Mucosa of descending colon (tissue), 3 donors: Measurements from ENCODE around the gene NEK10. TPM values are rescaled to one million over a fixed set of nuclear protein-coding genes. Genes with fewer than 3 reads are reported as not detected.
"Not testable (repeated sequence)": the region's sequence is repeated elsewhere in the genome, so short reads cannot be mapped to it uniquely, and the experiment has no call there.

Experiments
- ATAC-seq: fragments of 200-7000 bp; cut with Tn5 transposase; one replicate; pipeline ENCODE4 v1.9.1; 2020; ENCODE audit warnings: mild to moderate bottlenecking, moderate library complexity
- DNase-seq, 3 donors: peaks; one replicate each; pipeline ENCODE4 v3.0.0-alpha.2; 2020
- H3K36me3 ChIP-seq: fragments of 200-600 bp; one replicate; pipeline ENCODE4 v1.8.0; 2021; ENCODE audit warnings: low read depth, mild to moderate bottlenecking
- H3K4me1 ChIP-seq: fragments of 200-600 bp; one replicate; pipeline ENCODE4 v1.8.0; 2021; ENCODE audit warnings: low read depth, mild to moderate bottlenecking
- H3K4me3 ChIP-seq: fragments of 200-600 bp; one replicate; pipeline ENCODE4 v1.8.0; 2021; ENCODE audit warnings: mild to moderate bottlenecking
- H3K9me3 ChIP-seq: fragments of 200-600 bp; one replicate; pipeline ENCODE4 v1.8.0; 2021; ENCODE audit warnings: mild to moderate bottlenecking
- intact Hi-C, 2 donors: fragments of 100-400 bp; cut with DNase I in 1 of 2; cut with micrococcal nuclease in 1 of 2; formaldehyde crosslinking; loops; one replicate each; pipeline versions ENCODE4 v1.11.0 to v1.11.1; 2022; cut with DNase I, micrococcal nuclease
- long read RNA-seq, 2 donors: library from polyadenylated mRNA; unstranded; transcript quantifications; one replicate each; pipeline ENCODE4 v2.0.0, GENCODE V29; 2019 to 2021
- total RNA-seq, 3 donors: library from RNA; stranded (reverse); fragmentation: NEBNext Ultra II Directional in 2 of 3; extraction: Animal tissue kit (Norgen Biotek cat#: 25700) in 2 of 3; gene quantifications; one replicate each; pipeline versions ENCODE4 v1.2.1 to v1.2.4, GENCODE V29; 2021 to 2023
- TF ChIP-seq, protein P1 (sequence below): fragments of 200-600 bp; IDR thresholded peaks from one replicate; pipeline ENCODE4 v1.8.0; 2022; ENCODE audit warnings: antibody characterized with exemption, mild to moderate bottlenecking
- donor health status: DM: no; HTN: no; CAD: no; lungs with moderate emphysema.
- donor health status: DM: no; HTN: no; CAD: no.
- donor health status: DM: no; HTN: yes; CAD: no.

NEK10 gene, protein sequence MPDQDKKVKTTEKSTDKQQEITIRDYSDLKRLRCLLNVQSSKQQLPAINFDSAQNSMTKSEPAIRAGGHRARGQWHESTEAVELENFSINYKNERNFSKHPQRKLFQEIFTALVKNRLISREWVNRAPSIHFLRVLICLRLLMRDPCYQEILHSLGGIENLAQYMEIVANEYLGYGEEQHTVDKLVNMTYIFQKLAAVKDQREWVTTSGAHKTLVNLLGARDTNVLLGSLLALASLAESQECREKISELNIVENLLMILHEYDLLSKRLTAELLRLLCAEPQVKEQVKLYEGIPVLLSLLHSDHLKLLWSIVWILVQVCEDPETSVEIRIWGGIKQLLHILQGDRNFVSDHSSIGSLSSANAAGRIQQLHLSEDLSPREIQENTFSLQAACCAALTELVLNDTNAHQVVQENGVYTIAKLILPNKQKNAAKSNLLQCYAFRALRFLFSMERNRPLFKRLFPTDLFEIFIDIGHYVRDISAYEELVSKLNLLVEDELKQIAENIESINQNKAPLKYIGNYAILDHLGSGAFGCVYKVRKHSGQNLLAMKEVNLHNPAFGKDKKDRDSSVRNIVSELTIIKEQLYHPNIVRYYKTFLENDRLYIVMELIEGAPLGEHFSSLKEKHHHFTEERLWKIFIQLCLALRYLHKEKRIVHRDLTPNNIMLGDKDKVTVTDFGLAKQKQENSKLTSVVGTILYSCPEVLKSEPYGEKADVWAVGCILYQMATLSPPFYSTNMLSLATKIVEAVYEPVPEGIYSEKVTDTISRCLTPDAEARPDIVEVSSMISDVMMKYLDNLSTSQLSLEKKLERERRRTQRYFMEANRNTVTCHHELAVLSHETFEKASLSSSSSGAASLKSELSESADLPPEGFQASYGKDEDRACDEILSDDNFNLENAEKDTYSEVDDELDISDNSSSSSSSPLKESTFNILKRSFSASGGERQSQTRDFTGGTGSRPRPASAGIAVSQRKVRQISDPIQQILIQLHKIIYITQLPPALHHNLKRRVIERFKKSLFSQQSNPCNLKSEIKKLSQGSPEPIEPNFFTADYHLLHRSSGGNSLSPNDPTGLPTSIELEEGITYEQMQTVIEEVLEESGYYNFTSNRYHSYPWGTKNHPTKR
- 1 to 10 TPM; 1.1 to 6.5 (median 1.4) TPM for total RNA-seq
- long read RNA-seq, donor 1: 0 reads
- long read RNA-seq, donor 2: 0 reads

DNA sequence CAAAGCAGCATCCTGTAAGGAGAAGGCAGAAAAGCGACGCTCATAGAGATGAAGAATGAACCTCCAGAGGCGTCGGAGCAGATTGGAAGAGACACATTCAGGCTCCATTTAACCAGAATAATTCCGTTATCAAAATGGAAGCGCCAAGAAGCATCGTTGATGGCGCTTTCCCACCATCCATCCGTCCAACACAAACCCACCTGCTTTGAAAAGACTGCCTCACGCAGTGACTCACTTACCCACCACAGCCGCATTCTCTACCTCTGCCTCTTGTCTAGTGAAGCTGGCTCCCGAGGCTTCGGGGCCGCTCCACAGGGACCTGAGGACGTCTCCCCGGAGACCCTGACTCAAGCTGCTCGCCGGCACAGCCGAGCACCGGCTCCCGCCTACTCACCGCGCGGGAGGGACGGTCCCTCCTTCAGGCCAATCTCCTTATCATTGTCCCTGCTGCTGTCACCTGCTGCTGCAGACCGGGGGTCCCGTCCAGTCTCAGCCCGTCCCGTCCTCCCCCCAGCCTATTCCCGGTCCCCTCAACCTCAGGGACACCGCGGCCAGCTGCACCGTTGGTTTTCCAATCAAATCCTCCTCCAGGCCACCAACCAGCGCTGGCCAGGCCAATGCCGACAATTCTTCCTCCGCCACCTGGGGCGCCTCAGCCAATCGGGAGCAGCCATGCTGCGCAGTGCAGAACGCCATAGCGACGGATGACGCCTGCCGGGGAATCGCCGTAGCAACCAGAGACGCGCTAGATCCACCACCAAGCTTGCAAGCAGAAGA is at the start of gene NEK10:
NEK10 (minus strand) TSS at position 553 of the 777 bp plus-strand sequence. CDS start 16,501 bp downstream, outside the sequence.
- intact Hi-C loops: no loop called here
- H3K4me3 ChIP-seq: peak within 1 kb of the TSS; percentile 22
- no peaks in the 10 kb centered on the region for H3K4me1 ChIP-seq
- no peaks in the 10 kb centered on the region for H3K36me3 ChIP-seq
- ATAC-seq (peak; percentile 100), DNase-seq (peak; percentile 94 to 96 (median 95))
- TF ChIP-seq, protein P1, sequence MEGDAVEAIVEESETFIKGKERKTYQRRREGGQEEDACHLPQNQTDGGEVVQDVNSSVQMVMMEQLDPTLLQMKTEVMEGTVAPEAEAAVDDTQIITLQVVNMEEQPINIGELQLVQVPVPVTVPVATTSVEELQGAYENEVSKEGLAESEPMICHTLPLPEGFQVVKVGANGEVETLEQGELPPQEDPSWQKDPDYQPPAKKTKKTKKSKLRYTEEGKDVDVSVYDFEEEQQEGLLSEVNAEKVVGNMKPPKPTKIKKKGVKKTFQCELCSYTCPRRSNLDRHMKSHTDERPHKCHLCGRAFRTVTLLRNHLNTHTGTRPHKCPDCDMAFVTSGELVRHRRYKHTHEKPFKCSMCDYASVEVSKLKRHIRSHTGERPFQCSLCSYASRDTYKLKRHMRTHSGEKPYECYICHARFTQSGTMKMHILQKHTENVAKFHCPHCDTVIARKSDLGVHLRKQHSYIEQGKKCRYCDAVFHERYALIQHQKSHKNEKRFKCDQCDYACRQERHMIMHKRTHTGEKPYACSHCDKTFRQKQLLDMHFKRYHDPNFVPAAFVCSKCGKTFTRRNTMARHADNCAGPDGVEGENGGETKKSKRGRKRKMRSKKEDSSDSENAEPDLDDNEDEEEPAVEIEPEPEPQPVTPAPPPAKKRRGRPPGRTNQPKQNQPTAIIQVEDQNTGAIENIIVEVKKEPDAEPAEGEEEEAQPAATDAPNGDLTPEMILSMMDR: no peak
- H3K9me3 ChIP-seq: no peaks in the 10 kb centered on the region

DNA sequence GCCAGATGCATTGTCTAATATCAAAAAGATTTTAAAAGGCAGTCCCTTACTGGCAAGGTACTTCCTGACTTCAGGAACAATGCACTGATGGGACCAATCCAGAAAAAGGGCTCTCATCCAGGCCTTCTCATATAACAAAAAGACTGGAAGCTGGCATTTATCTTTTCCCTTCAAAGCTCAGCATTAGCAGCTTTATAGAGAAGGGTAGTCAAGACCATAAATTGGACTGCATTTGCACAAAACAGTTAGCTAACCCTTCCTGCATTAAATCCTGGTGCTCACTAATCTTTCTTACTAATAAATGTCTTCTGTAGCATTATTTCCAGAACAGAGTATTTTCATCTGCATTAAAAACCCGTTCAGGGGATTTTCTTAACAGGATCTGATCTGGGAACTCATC is 46.0 kb upstream of the NEK10 start:
- TF ChIP-seq, protein P1: no peak
- H3K36me3 ChIP-seq: no peaks in the 10 kb centered on the region
- no peaks in the 10 kb centered on the region for H3K9me3 ChIP-seq
- no peak overlapping the region for H3K4me3 ChIP-seq
- no peak for DNase-seq
- intact Hi-C loops: no loop called here
- no peaks in the 10 kb centered on the region for H3K4me1 ChIP-seq
- ATAC-seq: no peak

DNA sequence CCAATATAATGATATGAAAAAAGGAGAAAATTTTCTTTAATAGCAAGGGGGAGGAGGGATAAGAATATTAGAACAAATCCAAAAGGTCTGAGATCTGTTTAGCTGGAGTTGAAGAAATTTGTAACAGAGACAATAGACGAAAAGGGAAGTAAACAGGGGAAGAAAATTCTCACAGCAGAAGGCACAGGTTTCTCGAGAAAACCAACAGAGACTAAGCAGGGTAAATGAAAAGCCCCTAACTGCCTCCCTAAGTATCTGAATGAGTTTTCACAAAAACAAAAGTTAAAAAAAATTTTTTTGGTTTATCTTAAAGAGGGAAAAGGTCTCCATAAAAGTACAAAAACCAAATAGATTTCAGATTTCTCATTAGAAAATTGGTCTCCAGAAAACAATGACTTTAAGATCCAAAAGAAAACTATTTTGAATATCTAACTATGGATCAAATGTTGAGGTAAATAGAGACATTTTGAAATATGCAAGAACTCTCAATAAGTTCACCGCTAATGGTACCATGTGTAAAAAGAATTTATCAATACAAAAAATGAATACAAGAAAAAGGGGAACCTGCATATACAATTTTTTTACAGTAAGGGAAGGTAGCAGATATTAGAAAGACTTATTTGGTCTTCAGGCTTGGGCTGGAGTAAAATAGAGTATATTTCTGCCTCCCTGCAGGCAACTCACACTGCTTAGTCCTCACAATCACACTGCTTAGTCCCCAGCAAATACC is 23.9 kb upstream of the NEK10 start:
- ATAC-seq: no peak
- H3K9me3 ChIP-seq: no peaks in the 10 kb centered on the region
- H3K36me3 ChIP-seq: no peaks in the 10 kb centered on the region
- no peak overlapping the region for H3K4me3 ChIP-seq
- TF ChIP-seq, protein P1: no peak
- no peaks in the 10 kb centered on the region for H3K4me1 ChIP-seq
- intact Hi-C loops: no loop called here
- DNase-seq: no peak

DNA sequence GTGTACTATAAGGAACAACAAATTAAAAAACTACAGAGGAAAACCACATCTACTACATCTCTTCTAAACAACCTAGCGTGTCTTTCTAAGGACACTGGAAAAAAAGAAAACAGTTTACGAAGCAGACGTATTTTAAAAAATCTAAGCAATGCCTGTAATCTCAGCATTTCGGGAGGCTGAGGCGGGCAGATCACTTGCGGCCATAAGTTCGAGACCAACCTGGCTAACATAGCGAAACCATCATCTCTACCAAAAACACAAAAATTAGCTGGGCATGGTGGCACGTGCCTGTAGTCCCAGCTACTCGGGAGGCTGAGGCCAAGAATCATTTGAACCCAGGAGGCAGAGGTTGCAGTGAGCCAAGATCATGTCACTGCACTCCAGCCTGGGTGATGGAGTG is 23.2 kb upstream of the NEK10 start:
- H3K36me3 ChIP-seq, H3K9me3 ChIP-seq, DNase-seq, H3K4me3 ChIP-seq, intact Hi-C loops, H3K4me1 ChIP-seq, ATAC-seq: not testable (repeated sequence)

DNA sequence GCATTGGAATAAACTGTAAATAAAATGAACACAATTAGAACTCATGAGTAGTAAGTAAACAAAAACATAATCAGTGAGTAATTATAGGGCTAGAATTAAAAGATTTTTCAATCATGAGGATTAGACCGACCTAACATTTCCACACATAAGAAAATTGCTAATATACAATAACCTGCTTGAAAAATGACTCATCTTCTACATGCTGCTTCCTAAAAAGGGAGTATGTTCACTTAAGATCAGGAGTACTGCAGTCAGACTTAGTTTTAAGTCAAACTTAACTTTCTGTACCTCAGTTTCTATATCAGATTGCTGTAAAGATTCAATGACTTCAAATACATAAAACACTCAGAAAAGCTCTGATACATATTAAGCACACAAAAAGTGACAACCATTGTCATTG is 22.6 kb upstream of the NEK10 start:
- no peak for ATAC-seq
- TF ChIP-seq, protein P1: no peak
- intact Hi-C loops: no loop called here

More for the DNA sequence above, 22.6 kb upstream of the NEK10 start:
- no peak for DNase-seq
- no peak overlapping the region for H3K4me3 ChIP-seq
- H3K4me1 ChIP-seq: no peaks in the 10 kb centered on the region
- H3K9me3 ChIP-seq: no peaks in the 10 kb centered on the region
- H3K36me3 ChIP-seq: no peaks in the 10 kb centered on the region
